K562 (cell line): ENCODE data around the gene CTNNA3.

Experiments
- CTCF ChIP-seq, 3 experiments: IDR thresholded peaks in 2 of 3; conservative IDR thresholded peaks in 1 of 3; 2 replicates each; pipeline ENCODE4 v1.5.1; 2011 to 2012; ENCODE audit warnings: low read length in 3 of 3, mild to moderate bottlenecking in 3 of 3, control low read depth in 2 of 3, improper control_type of control experiment in 1 of 3, inconsistent platforms in 1 of 3, low read depth in 1 of 3, mixed read lengths in 1 of 3, moderate library complexity in 1 of 3; ENCODE audit not compliant: insufficient read depth in 2 of 3
- EZH2 ChIP-seq: IDR thresholded peaks from 2 replicates; pipeline ENCODE4 v1.6.1; 2012; ENCODE audit warnings: low read depth, mild to moderate bottlenecking, inconsistent platforms, low read length, borderline replicate concordance
- FOXP1 ChIP-seq: sonication (generic); formaldehyde crosslinking; IDR thresholded peaks from 2 replicates; pipeline ENCODE4 v1.8.0; 2022; ENCODE audit warnings: mild to moderate bottlenecking, missing genetic modification reagents
- FUS ChIP-seq: fragments of 200-400 bp; formaldehyde crosslinking; optimal IDR thresholded peaks from 2 replicates; pipeline ENCODE3; 2017; ENCODE audit warnings: low read depth, low read length
- NBN ChIP-seq: fragments of 450-650 bp; IDR thresholded peaks from 2 replicates; pipeline ENCODE4 v1.6.1; 2016; ENCODE audit warnings: low read depth, mild to moderate bottlenecking
- RAD21 ChIP-seq, 2 experiments: fragments of 250-450 bp in 1 of 2; fragments of 450-650 bp in 1 of 2; sonication (Bioruptor Pico) in 1 of 2; formaldehyde crosslinking in 1 of 2; IDR thresholded peaks in 1 of 2; conservative IDR thresholded peaks in 1 of 2; 2 replicates each; pipeline versions ENCODE4 v1.4.0 to v1.8.0; 2020 to 2022; ENCODE audit warnings: mild to moderate bottlenecking in 2 of 2, moderate library complexity in 1 of 2
- TBP ChIP-seq: optimal IDR thresholded peaks from 2 replicates; pipeline ENCODE3; 2011; ENCODE audit warnings: low read depth, low read length, improper control_type of control experiment
- ZNF785 ChIP-seq: fragments of 250-450 bp; sonication (Bioruptor Pico); IDR thresholded peaks from 2 replicates; pipeline ENCODE4 v1.4.0; 2020; ENCODE audit warnings: mild to moderate bottlenecking
- TF ChIP-seq, protein P1 (sequence below): sonication (generic); formaldehyde crosslinking; IDR thresholded peaks from 2 replicates; pipeline ENCODE4 v1.8.0; 2022; ENCODE audit warnings: missing genetic modification reagents, mild to moderate bottlenecking, moderate library complexity, borderline replicate concordance

- TF ChIP-seq TBP, result no peak
- TF ChIP-seq RAD21 (CRISPR knock-in tag; conservative IDR thresholded peaks at IDR 0.05 in 1 of 2, IDR thresholded peaks at IDR 0.05 in 1 of 2), result no peak
- TF ChIP-seq, protein P1, sequence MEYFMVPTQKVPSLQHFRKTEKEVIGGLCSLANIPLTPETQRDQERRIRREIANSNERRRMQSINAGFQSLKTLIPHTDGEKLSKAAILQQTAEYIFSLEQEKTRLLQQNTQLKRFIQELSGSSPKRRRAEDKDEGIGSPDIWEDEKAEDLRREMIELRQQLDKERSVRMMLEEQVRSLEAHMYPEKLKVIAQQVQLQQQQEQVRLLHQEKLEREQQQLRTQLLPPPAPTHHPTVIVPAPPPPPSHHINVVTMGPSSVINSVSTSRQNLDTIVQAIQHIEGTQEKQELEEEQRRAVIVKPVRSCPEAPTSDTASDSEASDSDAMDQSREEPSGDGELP, result no peak
- TF ChIP-seq ZNF785, result no peak
- no peak for TF ChIP-seq NBN
- no peak for TF ChIP-seq CTCF (IDR thresholded peaks at IDR 0.05 in 2 of 3, conservative IDR thresholded peaks at IDR 0.05 in 1 of 3; ENCODE audit: insufficient read depth in 2 of 3, low read depth in 1 of 3, low read length in 3 of 3)
- TF ChIP-seq FUS, result no peak
- TF ChIP-seq EZH2, result no peak
- TF ChIP-seq FOXP1 (CRISPR knock-in tag), result no peak
Measured at GRCh38 chr10:67100951-67101350, 595.0 kb downstream of the CTNNA3 start.
